Measurements from ENCODE around the gene DHRS3.

- TF ChIP-seq CTCF (IDR thresholded peaks at IDR 0.05) (no peak), POLR2A (IDR thresholded peaks at IDR 0.05) (no peak), POLR2AphosphoS5 (IDR thresholded peaks at IDR 0.05) (no peak)
Observed at GRCh38 chr1:12544992-12545391, 73.0 kb downstream of the DHRS3 start.
